ENCODE data around the gene WDR45B.

WDR45B gene

GRCh38 chr17:82665217-82665616 lies 17.0 kb upstream of the WDR45B start:
- ATAC-seq = no peak

DNA sequence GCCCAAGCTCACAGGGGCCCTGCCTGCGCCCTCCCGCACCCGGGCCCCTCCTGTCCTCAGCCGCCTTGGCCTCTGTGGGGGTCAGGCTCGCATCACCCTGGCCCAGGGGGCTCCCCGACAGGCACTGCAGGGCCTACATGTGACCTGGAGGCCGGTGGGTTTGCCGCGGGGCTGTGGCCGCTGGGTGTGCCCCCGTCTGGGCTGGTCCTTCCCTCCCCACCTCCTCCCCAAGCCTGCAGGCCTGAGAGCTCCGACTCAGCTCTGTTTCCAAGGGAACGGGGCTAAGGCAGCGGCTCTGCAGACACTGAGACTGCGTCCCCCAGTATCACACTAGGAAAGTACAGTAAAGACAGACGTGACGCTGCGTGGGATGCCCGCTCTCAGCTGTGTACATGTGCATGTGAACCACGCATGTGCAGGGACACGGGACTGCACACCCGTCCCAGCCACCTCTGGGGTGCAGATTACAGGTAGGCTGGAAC lies 16.5 kb upstream of the WDR45B start:
- TF ChIP-seq ZNF565 (CRISPR knock-in tag; conservative IDR thresholded peaks at IDR 0.05; ENCODE audit: low read depth) (no peak), PATZ1 (CRISPR knock-in tag; IDR thresholded peaks at IDR 0.05; ENCODE audit: borderline replicate concordance) (no peak), TCF4 (CRISPR knock-in tag; IDR thresholded peaks at IDR 0.05; ENCODE audit: borderline replicate concordance) (no peak), BACH2 (CRISPR knock-in tag; IDR thresholded peaks at IDR 0.05; ENCODE audit: borderline replicate concordance) (no peak), ZC3H10 (CRISPR knock-in tag; IDR thresholded peaks at IDR 0.05) (no peak), ZNF70 (CRISPR knock-in tag; IDR thresholded peaks at IDR 0.05) (no peak), ZFP30 (CRISPR knock-in tag; IDR thresholded peaks at IDR 0.05) (no peak), TOX (CRISPR knock-in tag; IDR thresholded peaks at IDR 0.05; ENCODE audit: borderline replicate concordance) (no peak)
- TF ChIP-seq, protein P1, sequence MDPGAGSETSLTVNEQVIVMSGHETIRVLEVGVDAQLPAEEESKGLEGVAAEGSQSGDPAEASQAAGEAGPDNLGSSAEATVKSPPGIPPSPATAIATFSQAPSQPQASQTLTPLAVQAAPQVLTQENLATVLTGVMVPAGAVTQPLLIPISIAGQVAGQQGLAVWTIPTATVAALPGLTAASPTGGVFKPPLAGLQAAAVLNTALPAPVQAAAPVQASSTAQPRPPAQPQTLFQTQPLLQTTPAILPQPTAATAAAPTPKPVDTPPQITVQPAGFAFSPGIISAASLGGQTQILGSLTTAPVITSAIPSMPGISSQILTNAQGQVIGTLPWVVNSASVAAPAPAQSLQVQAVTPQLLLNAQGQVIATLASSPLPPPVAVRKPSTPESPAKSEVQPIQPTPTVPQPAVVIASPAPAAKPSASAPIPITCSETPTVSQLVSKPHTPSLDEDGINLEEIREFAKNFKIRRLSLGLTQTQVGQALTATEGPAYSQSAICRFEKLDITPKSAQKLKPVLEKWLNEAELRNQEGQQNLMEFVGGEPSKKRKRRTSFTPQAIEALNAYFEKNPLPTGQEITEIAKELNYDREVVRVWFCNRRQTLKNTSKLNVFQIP (CRISPR knock-in tag; IDR thresholded peaks at IDR 0.05; ENCODE audit: borderline replicate concordance, low read depth) = no peak
- TF ChIP-seq, protein P2, sequence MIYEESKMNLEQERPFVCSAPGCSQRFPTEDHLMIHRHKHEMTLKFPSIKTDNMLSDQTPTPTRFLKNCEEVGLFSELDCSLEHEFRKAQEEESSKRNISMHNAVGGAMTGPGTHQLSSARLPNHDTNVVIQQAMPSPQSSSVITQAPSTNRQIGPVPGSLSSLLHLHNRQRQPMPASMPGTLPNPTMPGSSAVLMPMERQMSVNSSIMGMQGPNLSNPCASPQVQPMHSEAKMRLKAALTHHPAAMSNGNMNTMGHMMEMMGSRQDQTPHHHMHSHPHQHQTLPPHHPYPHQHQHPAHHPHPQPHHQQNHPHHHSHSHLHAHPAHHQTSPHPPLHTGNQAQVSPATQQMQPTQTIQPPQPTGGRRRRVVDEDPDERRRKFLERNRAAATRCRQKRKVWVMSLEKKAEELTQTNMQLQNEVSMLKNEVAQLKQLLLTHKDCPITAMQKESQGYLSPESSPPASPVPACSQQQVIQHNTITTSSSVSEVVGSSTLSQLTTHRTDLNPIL (CRISPR knock-in tag; IDR thresholded peaks at IDR 0.05; ENCODE audit: low read depth) = no peak
- TF ChIP-seq, protein P3, sequence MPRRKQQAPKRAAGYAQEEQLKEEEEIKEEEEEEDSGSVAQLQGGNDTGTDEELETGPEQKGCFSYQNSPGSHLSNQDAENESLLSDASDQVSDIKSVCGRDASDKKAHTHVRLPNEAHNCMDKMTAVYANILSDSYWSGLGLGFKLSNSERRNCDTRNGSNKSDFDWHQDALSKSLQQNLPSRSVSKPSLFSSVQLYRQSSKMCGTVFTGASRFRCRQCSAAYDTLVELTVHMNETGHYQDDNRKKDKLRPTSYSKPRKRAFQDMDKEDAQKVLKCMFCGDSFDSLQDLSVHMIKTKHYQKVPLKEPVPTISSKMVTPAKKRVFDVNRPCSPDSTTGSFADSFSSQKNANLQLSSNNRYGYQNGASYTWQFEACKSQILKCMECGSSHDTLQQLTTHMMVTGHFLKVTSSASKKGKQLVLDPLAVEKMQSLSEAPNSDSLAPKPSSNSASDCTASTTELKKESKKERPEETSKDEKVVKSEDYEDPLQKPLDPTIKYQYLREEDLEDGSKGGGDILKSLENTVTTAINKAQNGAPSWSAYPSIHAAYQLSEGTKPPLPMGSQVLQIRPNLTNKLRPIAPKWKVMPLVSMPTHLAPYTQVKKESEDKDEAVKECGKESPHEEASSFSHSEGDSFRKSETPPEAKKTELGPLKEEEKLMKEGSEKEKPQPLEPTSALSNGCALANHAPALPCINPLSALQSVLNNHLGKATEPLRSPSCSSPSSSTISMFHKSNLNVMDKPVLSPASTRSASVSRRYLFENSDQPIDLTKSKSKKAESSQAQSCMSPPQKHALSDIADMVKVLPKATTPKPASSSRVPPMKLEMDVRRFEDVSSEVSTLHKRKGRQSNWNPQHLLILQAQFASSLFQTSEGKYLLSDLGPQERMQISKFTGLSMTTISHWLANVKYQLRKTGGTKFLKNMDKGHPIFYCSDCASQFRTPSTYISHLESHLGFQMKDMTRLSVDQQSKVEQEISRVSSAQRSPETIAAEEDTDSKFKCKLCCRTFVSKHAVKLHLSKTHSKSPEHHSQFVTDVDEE (CRISPR knock-in tag; IDR thresholded peaks at IDR 0.05) = no peak
- TF ChIP-seq, protein P4, sequence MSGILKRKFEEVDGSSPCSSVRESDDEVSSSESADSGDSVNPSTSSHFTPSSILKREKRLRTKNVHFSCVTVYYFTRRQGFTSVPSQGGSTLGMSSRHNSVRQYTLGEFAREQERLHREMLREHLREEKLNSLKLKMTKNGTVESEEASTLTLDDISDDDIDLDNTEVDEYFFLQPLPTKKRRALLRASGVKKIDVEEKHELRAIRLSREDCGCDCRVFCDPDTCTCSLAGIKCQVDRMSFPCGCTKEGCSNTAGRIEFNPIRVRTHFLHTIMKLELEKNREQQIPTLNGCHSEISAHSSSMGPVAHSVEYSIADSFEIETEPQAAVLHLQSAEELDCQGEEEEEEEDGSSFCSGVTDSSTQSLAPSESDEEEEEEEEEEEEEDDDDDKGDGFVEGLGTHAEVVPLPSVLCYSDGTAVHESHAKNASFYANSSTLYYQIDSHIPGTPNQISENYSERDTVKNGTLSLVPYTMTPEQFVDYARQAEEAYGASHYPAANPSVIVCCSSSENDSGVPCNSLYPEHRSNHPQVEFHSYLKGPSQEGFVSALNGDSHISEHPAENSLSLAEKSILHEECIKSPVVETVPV (CRISPR knock-in tag; IDR thresholded peaks at IDR 0.05) = no peak
- ATAC-seq = no peak; the same call in 2 of the 3 replicates

More at GRCh38 chr17:82665217-82665616, 17.0 kb upstream of the WDR45B start:
- TF ChIP-seq, protein P1 (CRISPR knock-in tag; IDR thresholded peaks at IDR 0.05; ENCODE audit: borderline replicate concordance, low read depth) = no peak
- TF ChIP-seq ZFP30 (CRISPR knock-in tag; IDR thresholded peaks at IDR 0.05) (no peak), TOX (CRISPR knock-in tag; IDR thresholded peaks at IDR 0.05; ENCODE audit: borderline replicate concordance) (no peak), ZNF70 (CRISPR knock-in tag; IDR thresholded peaks at IDR 0.05) (no peak), PATZ1 (CRISPR knock-in tag; IDR thresholded peaks at IDR 0.05; ENCODE audit: borderline replicate concordance) (no peak), PPARA (CRISPR knock-in tag; IDR thresholded peaks at IDR 0.05; ENCODE audit: borderline replicate concordance) (no peak), CSDC2 (CRISPR knock-in tag; IDR thresholded peaks at IDR 0.05) (no peak), BACH2 (CRISPR knock-in tag; IDR thresholded peaks at IDR 0.05; ENCODE audit: borderline replicate concordance) (no peak), ESRRG (CRISPR knock-in tag; IDR thresholded peaks at IDR 0.05) (no peak), OSR1 (CRISPR knock-in tag; IDR thresholded peaks at IDR 0.05) (no peak)
- TF ChIP-seq, protein P3 (CRISPR knock-in tag; IDR thresholded peaks at IDR 0.05) = no peak
